H1 (cell line): Measurements from ENCODE around the gene KRTAP20-3. TPM values are rescaled to one million over a fixed set of nuclear protein-coding genes. Genes with fewer than 3 reads are reported as not detected.

Source experiments
- CHD7 ChIP-seq: fragments of 300-600 bp; sonication (generic); IDR thresholded peaks from 2 replicates; pipeline ENCODE4 v1.7.1; 2012; ENCODE audit warnings: low read length, moderate library complexity, mild to moderate bottlenecking, inconsistent platforms; ENCODE audit not compliant: insufficient replicate concordance
- HDAC2 ChIP-seq, 2 experiments: fragments of 300-600 bp in 1 of 2; sonication (generic) in 1 of 2; IDR thresholded peaks; 2 replicates each; pipeline ENCODE4 v1.6.1; 2011 to 2012; ENCODE audit warnings: low read depth in 2 of 2, low read length in 2 of 2, mild to moderate bottlenecking in 2 of 2, moderate library complexity in 2 of 2, borderline replicate concordance in 1 of 2, inconsistent platforms in 1 of 2
- USF2 ChIP-seq: IDR thresholded peaks from 2 replicates; pipeline ENCODE4 v1.6.1; 2011; ENCODE audit warnings: low read length, improper control_type of control experiment
- polyA plus RNA-seq, 7 experiments: library from polyadenylated mRNA; depleted of rRNA in 3 of 7; stranded (reverse) in 5 of 7; unstranded in 2 of 7; fragments of >200 nt in 5 of 7; fragments of 200-250 nt in 2 of 7; gene quantifications; 1 replicate in 5 of 7; 2 replicates in 1 of 7; 4 replicates in 1 of 7; pipeline versions ENCODE4 v1.2.1 to v1.2.3, GENCODE V29; 2011 to 2013; ENCODE audit warnings: missing spikeins in 2 of 7, mixed read lengths in 2 of 7
- total RNA-seq: library from RNA; stranded (reverse); fragmentation: NEBNext Ultra II Directional; extraction: Animal tissue kit (Norgen Biotek cat#: 25700); gene quantifications from 2 replicates; pipeline ENCODE4 v1.2.1, GENCODE V29; 2021

The KRTAP20-3 gene
- total and polyA plus RNA-seq, 2 of the 8 experiments (the other 6 are each of a cell fraction or from before 2014, with no cell fraction given) = not detected

GRCh38 chr21:30642564-30642963 lies at the start of gene KRTAP20-3 (continued):
- TF ChIP-seq CHD7 = no peak
- TF ChIP-seq USF2 = no peak
- TF ChIP-seq HDAC2 (IDR thresholded peaks at IDR 0.05; ENCODE audit: borderline replicate concordance in 1 of 2, low read depth in 2 of 2, low read length in 2 of 2) = no peak
- TF ChIP-seq, all 59 proteins: peak for 0
